GM23248 (cell line): ENCODE results near the gene KRT71. TPM values are rescaled to one million over a fixed set of nuclear protein-coding genes. Genes with fewer than 3 reads are reported as not detected.

Experiments used
- DNase-seq: peaks from one replicate; pipeline ENCODE4 v3.0.0-alpha.2; 2015
- H2AFZ ChIP-seq: fragments of 200-600 bp; sonication (generic); 2 replicates; pipeline ENCODE4 v1.6.1; 2016; ENCODE audit warnings: antibody characterized with exemption
- H3F3A ChIP-seq: fragments of 200-600 bp; sonication (generic); 2 replicates; pipeline ENCODE4 v1.6.1; 2016; ENCODE audit warnings: mild to moderate bottlenecking, antibody characterized with exemption, mixed run types; ENCODE audit not compliant: insufficient read depth
- H3K27ac ChIP-seq: fragments of 200-600 bp; sonication (generic); 2 replicates; pipeline ENCODE4 v1.5.1; 2016; ENCODE audit warnings: mild to moderate bottlenecking
- H3K27me3 ChIP-seq: fragments of 200-600 bp; sonication (generic); replicated peaks from 2 replicates; pipeline ENCODE4 v1.6.1; 2016; ENCODE audit warnings: mild to moderate bottlenecking; ENCODE audit not compliant: insufficient read depth
- H3K36me3 ChIP-seq: fragments of 200-600 bp; sonication (generic); 2 replicates; pipeline ENCODE4 v1.6.1; 2016; ENCODE audit warnings: low read depth, mild to moderate bottlenecking
- H3K4me1 ChIP-seq: fragments of 200-600 bp; sonication (generic); 2 replicates; pipeline ENCODE4 v1.6.1; 2016; ENCODE audit warnings: mild to moderate bottlenecking; ENCODE audit not compliant: insufficient read depth
- H3K4me2 ChIP-seq: fragments of 200-600 bp; sonication (generic); one replicate; pipeline ENCODE4 v1.6.1; 2016; ENCODE audit warnings: mild to moderate bottlenecking; ENCODE audit not compliant: unreplicated experiment
- H3K4me3 ChIP-seq: fragments of 200-600 bp; sonication (generic); 2 replicates; pipeline ENCODE4 v1.5.1; 2016; ENCODE audit warnings: mild to moderate bottlenecking
- H3K79me2 ChIP-seq: fragments of 200-600 bp; sonication (generic); 2 replicates; pipeline ENCODE4 v1.6.1; 2016; ENCODE audit warnings: mild to moderate bottlenecking; ENCODE audit not compliant: insufficient read depth
- H3K9ac ChIP-seq: fragments of 200-600 bp; sonication (generic); 2 replicates; pipeline ENCODE4 v1.6.1; 2016; ENCODE audit warnings: mild to moderate bottlenecking
- H3K9me2 ChIP-seq: fragments of 200-600 bp; sonication (generic); 2 replicates; pipeline ENCODE4 v1.6.1; 2016; ENCODE audit warnings: mixed run types, mild to moderate bottlenecking, moderate library complexity; ENCODE audit not compliant: insufficient read depth
- H3K9me3 ChIP-seq: fragments of 200-600 bp; sonication (generic); one replicate; pipeline ENCODE4 v1.6.1; 2017; ENCODE audit warnings: low read depth
- H4K20me1 ChIP-seq: fragments of 200-600 bp; sonication (generic); 2 replicates; pipeline ENCODE4 v1.6.0; 2016; ENCODE audit not compliant: insufficient read depth
- EZH2 ChIP-seq: fragments of 200-600 bp; sonication (generic); IDR thresholded peaks from 2 replicates; pipeline ENCODE4 v1.6.1; 2018; ENCODE audit warnings: antibody characterized with exemption, mild to moderate bottlenecking; ENCODE audit not compliant: insufficient read depth, poor library complexity, severe bottlenecking
- EZH2phosphoT487 ChIP-seq: fragments of 200-600 bp; sonication (generic); IDR thresholded peaks from 2 replicates; pipeline ENCODE4 v1.6.1; 2018; ENCODE audit warnings: antibody characterized with exemption, moderate library complexity, mild to moderate bottlenecking, low read depth; ENCODE audit not compliant: insufficient read depth
- WGBS, 2 experiments: methylation state at CpG; one replicate each; pipeline ENCODE4 v1.1.6; 2015 to 2017; ENCODE audit warnings: low lambda C conversion rate in 2 of 2, low coverage in 1 of 2; ENCODE audit errors: missing lambda C conversion rate in 2 of 2; 5-methylcytosine and 5-hydroxymethylcytosine counted together
- in situ Hi-C: fragments of 300-500 bp; cut with MboI; formaldehyde crosslinking; loops from 2 replicates; pipeline ENCODE4 v1.15.0; 2020
- polyA plus RNA-seq: library from polyadenylated mRNA; unstranded; fragments of >200 nt; fragmentation: Nextera tagmentation; extraction: Ambion mirVana; gene quantifications from 2 replicates; pipeline ENCODE4 v1.2.1, GENCODE V29; 2016
- total RNA-seq: library from RNA; depleted of rRNA; stranded (reverse); fragments of >200 nt; shearing (Covaris generic); gene quantifications from 2 replicates; pipeline ENCODE4 v1.2.3, GENCODE V29; 2014

KRT71 gene
- total and polyA plus RNA-seq, 2 experiments from 2014 or later = not detected

- Histone ChIP-seq H3K27ac (no peak overlapping the region), H3K4me3 (no peak overlapping the region), H3F3A (no peaks in the 10 kb centered on the region), H2AFZ (no peak overlapping the region), H3K27me3 (peaks cover 27% of the 10 kb centered on the region), H3K9ac (no peak overlapping the region), H3K4me1 (no peaks in the 10 kb centered on the region), H3K36me3 (no peaks in the 10 kb centered on the region), H3K9me2 (no peaks in the 10 kb centered on the region), H3K4me2 (no peak overlapping the region), H3K79me2 (no peaks in the 10 kb centered on the region), H4K20me1 (no peaks in the 10 kb centered on the region), H3K9me3 (no peaks in the 10 kb centered on the region)
- 44 to 46% methylated on average over 4 of the region's 4 CpGs for WGBS, 2 experiments
- no peak for TF ChIP-seq EZH2phosphoT487
- TF ChIP-seq EZH2 = no peak
- DNase-seq = no peak
- in situ Hi-C loops = no loop called here
These were observed 25.7 kb downstream of the KRT71 start for GRCh38 chr12:52527121-52527800.

GRCh38 chr12:52526511-52526951 is 26.4 kb downstream of the KRT71 start:
- WGBS, 2 experiments = 77% methylated on average over 8 of the region's 8 CpGs
- peaks cover 27% of the 10 kb centered on the region for H3K27me3 ChIP-seq

GRCh38 chr12:52525661-52526499 is 27.1 kb downstream of the KRT71 start:
- Histone ChIP-seq H3F3A (no peaks in the 10 kb centered on the region), H2AFZ (no peak overlapping the region), H3K4me2 (no peak overlapping the region), H3K9me3 (no peaks in the 10 kb centered on the region), H3K9ac (no peak overlapping the region), H3K9me2 (no peaks in the 10 kb centered on the region), H3K27me3 (peaks cover 27% of the 10 kb centered on the region), H4K20me1 (no peaks in the 10 kb centered on the region), H3K27ac (no peak overlapping the region), H3K79me2 (no peaks in the 10 kb centered on the region), H3K4me3 (no peak overlapping the region), H3K4me1 (no peaks in the 10 kb centered on the region), H3K36me3 (no peaks in the 10 kb centered on the region)
- 59 to 64% methylated on average over 13 of the region's 13 CpGs for WGBS, 2 experiments
- TF ChIP-seq EZH2 = no peak
- DNase-seq = no peak
- in situ Hi-C loops = no loop called here

More at GRCh38 chr12:52526511-52526951, 26.4 kb downstream of the KRT71 start:
- no peak overlapping the region for H3K4me3 ChIP-seq
- no peak for DNase-seq
- no peak for TF ChIP-seq EZH2
- TF ChIP-seq EZH2phosphoT487 = no peak
- no peaks in the 10 kb centered on the region for H3K9me3 ChIP-seq
- in situ Hi-C loops = no loop called here
- H2AFZ ChIP-seq = no peak overlapping the region
- no peak overlapping the region for H3K4me2 ChIP-seq
- H3K36me3 ChIP-seq = no peaks in the 10 kb centered on the region
- H3K79me2 ChIP-seq = no peaks in the 10 kb centered on the region
- H3F3A ChIP-seq = no peaks in the 10 kb centered on the region
- no peak overlapping the region for H3K9ac ChIP-seq
- no peaks in the 10 kb centered on the region for H3K9me2 ChIP-seq
- H3K4me1 ChIP-seq = no peaks in the 10 kb centered on the region
- no peak overlapping the region for H3K27ac ChIP-seq
- H4K20me1 ChIP-seq = no peaks in the 10 kb centered on the region

DNA sequence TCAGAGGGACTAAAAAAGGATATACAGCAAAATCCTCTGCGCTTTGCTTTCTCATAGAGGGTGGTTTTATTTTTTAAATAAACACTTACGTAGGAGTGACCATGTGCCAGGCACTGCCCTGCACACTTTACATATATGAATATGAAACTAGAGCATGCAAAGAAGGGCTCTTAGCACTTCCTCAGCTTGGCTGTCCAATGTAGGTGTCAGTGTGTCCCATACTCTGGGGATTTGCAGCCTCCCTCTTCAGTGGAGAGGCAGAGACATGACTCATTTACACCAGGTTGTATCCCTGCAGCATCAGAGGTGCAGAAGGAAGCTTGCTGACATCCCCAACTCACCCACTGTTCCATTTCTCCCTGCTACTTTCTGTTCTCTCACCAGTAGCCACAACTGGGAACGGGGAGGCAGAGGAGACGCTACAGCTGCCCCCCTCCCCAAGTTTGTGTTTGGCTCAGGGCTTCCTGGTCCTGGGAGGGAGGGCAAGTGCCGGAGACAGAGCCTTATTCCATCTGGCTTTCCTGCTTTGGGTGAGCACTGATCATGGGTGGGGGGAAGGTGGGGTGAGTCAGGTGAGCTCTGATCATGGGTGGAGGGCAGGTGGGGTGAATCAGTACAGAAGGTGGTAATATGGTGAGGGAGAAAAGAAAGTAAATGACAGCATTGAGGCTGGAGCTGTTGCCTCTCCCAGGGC is 27.9 kb downstream of the KRT71 start:
- in situ Hi-C loops = no loop called here
- Histone ChIP-seq H3K4me1 (no peaks in the 10 kb centered on the region), H2AFZ (no peak overlapping the region), H3K9me2 (no peaks in the 10 kb centered on the region), H3K27me3 (peaks cover 22% of the 10 kb centered on the region), H3K9me3 (no peaks in the 10 kb centered on the region), H4K20me1 (no peaks in the 10 kb centered on the region), H3K27ac (no peak overlapping the region), H3K4me3 (no peak overlapping the region), H3K79me2 (no peaks in the 10 kb centered on the region), H3K4me2 (no peak overlapping the region), H3K9ac (no peak overlapping the region), H3K36me3 (no peaks in the 10 kb centered on the region), H3F3A (no peaks in the 10 kb centered on the region)
- no peak for TF ChIP-seq EZH2
- TF ChIP-seq EZH2phosphoT487 = no peak
- 86 to 97% methylated on average over 5 of the region's 5 CpGs for WGBS, 2 experiments
- DNase-seq = no peak
